Subcutaneous adipose tissue (tissue), 4 donors: ENCODE data around the gene AIP. TPM values are rescaled to one million over a fixed set of nuclear protein-coding genes. Genes with fewer than 3 reads are reported as not detected.

Source experiments
- total RNA-seq, 4 donors: library from RNA; depleted of rRNA; stranded (reverse); fragments of >200 nt; gene quantifications; one replicate each; pipeline ENCODE4 v1.1.0, GENCODE V29; 2016
- TF ChIP-seq, protein P1 (sequence below): fragments of 450-650 bp; IDR thresholded peaks from one replicate; pipeline ENCODE4 v1.5.1; 2016; ENCODE audit warnings: low read depth, mild to moderate bottlenecking, control low read depth, antibody characterized with exemption, moderate library complexity

Gene AIP
- total RNA-seq, 4 donors from 2014 or later = 48.6 to 77.3 (median 64.9) TPM

DNA sequence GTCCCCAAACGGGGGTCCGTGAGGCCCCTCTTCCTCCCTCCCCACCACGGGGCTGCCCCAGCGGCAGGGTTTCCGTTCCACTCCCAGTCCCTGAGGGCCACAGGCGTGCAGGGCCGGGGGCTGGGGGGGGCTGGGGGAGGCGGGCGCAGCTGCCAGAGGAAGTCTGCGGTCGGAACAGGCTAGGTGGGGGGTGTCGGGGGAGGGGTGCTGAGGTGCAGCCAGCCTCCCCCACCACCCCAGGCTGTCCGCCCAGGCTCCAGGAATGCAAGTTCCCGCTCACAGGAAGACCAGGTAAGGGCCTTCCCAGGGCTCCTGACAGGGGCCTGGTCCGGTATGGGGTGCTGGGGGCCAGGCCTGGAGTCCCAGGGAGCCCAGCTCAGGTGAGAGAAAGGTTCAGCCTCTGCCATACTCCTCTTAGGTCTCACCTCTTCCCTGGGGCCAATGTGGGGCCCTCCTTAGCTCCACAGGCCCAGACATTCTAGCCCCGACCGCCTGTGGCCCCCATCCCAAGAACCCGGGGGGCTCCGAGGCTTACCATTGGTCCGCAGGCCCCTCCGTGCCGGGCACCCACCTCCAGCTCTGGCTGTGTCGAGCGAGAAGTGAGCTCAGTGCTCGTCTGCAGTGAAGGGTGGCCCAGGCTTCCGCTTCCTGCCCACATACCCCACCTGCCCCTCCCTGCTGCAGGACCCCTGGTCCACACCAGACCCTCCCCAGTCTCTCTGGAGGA is 45.6 kb upstream of the AIP start, which contains the start of gene PTPRCAP:
PTPRCAP (minus strand) TSS at position 601 of the 727 bp plus-strand sequence; CDS start at position 538, 63 bp downstream.
- TF ChIP-seq, protein P1, sequence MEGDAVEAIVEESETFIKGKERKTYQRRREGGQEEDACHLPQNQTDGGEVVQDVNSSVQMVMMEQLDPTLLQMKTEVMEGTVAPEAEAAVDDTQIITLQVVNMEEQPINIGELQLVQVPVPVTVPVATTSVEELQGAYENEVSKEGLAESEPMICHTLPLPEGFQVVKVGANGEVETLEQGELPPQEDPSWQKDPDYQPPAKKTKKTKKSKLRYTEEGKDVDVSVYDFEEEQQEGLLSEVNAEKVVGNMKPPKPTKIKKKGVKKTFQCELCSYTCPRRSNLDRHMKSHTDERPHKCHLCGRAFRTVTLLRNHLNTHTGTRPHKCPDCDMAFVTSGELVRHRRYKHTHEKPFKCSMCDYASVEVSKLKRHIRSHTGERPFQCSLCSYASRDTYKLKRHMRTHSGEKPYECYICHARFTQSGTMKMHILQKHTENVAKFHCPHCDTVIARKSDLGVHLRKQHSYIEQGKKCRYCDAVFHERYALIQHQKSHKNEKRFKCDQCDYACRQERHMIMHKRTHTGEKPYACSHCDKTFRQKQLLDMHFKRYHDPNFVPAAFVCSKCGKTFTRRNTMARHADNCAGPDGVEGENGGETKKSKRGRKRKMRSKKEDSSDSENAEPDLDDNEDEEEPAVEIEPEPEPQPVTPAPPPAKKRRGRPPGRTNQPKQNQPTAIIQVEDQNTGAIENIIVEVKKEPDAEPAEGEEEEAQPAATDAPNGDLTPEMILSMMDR = no peak

DNA sequence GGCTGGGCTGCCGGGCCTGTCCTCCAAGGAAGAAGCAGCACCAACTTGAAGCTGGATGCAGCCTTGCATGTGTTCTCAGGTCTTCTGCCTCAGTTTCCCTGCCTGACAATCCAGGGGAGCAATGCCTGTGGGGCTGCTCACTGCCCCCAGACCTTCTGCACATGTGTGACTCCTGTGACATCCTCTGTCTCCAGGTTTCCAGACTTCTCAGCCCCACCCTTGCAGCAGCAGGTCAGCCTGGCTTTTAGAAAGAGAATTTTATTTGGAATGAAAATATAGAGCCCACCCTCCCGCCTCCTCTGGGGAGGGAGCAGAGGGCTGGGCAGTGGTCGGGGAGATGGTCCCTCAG is 45.0 kb upstream of the AIP start:
- TF ChIP-seq, protein P1 = no peak

DNA sequence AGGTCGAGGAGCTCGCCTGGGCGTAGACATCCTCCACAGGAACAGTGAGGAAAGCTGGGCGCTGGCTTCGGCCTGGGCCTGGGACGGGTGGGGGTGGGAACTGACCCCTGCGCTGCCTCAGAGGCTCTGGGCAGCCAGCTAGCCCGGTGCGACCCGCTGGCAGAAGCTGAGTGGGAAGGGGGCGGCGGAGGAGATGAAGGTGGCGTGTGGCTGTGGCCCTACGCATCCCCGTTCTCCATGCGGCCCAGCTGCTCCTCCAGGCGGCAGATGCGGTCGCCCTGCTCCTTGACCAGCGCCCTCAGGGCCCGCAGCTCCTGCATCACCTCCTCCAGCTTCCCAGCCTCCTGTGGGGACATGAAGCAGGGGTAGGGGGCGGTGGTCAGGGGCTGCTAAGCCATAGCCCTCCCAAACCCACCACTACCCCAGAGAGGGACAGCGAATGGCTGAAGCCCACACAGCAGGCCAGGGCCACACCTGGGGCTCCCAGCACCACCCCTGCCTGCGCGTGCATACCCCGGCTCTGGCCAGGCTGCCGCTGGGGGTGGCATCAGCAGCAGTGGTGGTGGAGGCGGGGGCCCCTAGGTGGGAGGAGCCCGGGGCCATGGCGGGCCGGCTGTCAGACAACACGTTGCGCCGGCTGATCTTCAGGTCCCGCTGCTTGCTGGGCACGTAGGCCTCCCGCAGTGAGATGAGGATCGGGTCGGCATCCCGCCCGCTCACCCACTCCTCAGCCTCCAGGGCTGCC is 44.5 kb upstream of the AIP start:
- TF ChIP-seq, protein P1 = no peak

DNA sequence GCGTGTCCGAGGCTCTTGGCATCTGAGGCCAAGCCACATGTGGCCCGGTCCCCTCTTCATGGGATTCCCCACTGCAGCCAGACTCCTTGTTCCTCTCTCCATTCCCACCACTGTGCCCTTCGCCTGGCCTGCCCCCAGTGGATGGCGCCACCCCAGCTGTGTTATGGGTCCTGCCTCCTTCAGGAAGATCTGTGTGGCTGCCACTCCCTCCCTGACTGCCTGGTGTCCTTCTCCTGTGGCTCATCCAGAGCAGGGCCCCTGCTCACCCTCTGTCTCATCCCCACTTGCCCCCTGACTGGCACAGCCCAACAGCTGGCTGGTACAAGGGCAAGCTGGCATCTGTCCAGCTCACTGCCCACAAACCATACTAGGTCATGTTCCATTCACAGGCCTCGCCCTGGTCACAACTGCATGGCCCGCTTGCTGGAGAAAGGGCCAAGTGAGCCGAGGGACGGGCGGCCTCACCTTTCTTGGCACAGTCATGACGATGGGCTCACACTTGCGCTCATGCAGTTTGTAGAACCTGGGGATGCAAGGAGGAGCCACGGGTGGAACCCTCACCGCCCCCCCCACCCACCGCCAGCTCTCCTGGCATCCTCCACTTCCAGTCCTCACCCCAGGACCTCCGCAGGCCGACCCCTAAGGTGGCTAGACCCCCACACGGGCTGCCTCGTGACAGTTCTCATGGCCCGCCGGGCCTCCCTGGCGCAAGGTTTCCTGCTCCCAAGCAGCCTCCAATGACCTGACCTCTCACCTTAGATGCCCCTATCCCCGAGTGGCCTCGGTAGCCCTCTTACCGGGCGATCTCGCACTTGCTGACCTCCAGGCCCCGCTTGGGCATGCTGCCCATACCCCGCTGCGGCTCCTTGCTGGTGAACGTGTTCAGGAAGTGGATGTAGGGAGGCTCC is 43.3 kb upstream of the AIP start:
- TF ChIP-seq, protein P1 = no peak

DNA sequence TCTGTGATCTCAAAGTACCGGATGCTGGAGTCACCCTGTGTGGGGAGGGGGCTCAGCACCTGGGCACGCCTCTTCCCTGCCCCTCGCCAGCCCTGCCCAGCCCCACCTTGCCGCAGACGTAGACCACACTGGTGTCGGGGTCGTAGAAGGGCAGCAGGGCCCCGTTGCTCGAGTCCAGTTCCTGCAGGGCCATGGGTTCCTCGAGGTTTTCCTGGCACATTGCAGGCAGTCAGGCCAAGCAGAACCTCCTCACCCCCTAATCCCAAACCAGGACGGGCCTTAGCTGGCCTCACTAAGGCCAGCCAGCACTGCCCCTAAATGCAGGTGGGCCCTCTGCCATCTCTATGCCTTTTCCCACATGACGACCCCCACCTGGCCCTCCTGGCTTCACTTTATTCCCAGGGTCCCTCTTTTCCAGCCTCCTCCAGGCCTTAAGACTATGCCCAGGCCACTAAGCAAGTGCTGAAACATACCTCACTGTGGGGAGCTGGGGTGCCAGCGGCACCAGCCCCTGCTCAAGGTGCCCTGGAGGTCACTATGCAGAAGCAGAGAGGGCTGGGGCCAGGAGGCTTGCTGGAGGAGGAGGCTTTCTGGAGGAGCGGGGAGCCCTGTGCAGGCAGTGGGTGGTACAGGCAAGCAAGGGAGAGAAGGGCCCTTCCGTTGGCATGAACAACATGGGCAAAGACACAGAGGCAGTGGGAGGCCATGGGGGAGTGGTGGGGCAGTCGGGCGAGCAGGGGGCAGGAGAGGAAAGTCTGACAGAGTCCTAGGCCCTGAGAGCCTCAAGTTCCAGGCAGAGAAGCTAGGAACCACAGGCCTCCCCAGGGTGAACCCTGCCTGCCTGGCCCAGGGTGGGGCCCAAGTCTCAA is 42.4 kb upstream of the AIP start:
- TF ChIP-seq, protein P1 = no peak

DNA sequence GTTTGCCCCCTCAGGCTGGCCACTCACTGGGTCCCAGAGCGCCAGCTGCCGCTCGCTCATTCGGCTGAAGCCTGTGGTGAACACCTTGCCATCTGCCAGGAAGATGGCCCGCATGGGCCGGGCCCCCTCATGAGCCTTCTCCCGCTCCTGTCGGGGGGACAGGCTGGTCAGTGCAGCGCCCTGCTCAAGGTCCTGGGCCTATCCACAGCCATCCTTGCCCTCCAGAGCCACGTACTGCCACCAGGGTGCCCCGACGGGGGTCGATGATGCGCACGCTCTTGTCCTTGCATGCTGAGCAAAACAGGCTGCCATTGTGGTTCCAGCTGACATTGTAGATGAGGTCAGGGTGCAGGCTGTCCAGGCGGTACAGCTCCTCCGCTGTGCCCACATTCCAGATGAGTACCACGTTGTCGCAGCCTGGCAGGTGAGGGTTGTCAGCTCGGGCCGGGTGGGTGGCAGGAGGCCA is 41.7 kb upstream of the AIP start:
- TF ChIP-seq, protein P1 = no peak
